Adrenal gland (tissue), 5 donors: Measurements from ENCODE around the gene LRPPRC.

Experiments used
- CTCF ChIP-seq, 6 experiments: fragments of 450-650 bp in 4 of 6; fragments of 200-600 bp in 2 of 6; sonication (generic) in 1 of 6; IDR thresholded peaks; 1 replicate in 5 of 6; 2 replicates in 1 of 6; pipeline versions ENCODE4 v1.5.1 to v1.8.0; 2016 to 2021; ENCODE audit warnings: antibody characterized with exemption in 6 of 6, mild to moderate bottlenecking in 2 of 6, moderate library complexity in 1 of 6
- POLR2A ChIP-seq, 2 donors: fragments of 450-650 bp; IDR thresholded peaks; one replicate each; pipeline ENCODE4 v1.6.1; 2017; ENCODE audit warnings: antibody characterized with exemption in 2 of 2, mild to moderate bottlenecking in 2 of 2, moderate library complexity in 1 of 2
- donor health status: DM: no; HTN: no; CAD: no.

- peak; percentile 26 to 56 (median 37) for TF ChIP-seq CTCF (IDR thresholded peaks at IDR 0.05)
- no peak for TF ChIP-seq POLR2A (IDR thresholded peaks at IDR 0.05)
Measured at GRCh38 chr2:43950383-43951008, 45.3 kb downstream of the LRPPRC start.
